GM10266 (cell line): ENCODE measurements around the gene COL19A1.

Source experiments
- DNase-seq: peaks from one replicate; pipeline ENCODE4 v3.0.0; 2012; ENCODE audit errors: extremely low spot score
- TF ChIP-seq, protein P1 (sequence below): IDR thresholded peaks from 2 replicates; pipeline ENCODE4 v1.5.1; 2012; ENCODE audit warnings: mild to moderate bottlenecking, low read depth; ENCODE audit not compliant: control insufficient read depth, insufficient read depth; ENCODE audit errors: missing control alignments

COL19A1 gene

DNA sequence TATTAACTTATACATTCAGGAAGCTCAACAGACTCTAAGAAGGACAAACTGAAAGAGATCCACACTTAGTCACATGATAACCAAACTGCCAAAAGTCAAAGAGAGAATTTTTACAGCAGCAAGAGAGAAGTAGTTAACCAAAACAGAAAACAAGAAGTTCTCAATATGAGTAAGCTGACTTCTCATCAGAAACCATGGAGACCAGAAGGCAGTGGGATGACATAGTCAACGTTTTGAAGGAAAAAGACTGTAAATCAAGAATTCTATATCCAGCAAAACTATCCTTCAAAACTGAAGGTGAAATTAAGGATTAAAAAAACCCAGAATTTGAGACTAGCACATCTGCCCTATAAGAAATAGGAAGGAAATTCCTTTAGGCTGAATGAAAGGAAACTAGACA, 60.4 kb downstream of the COL19A1 start:
- TF ChIP-seq, protein P1, sequence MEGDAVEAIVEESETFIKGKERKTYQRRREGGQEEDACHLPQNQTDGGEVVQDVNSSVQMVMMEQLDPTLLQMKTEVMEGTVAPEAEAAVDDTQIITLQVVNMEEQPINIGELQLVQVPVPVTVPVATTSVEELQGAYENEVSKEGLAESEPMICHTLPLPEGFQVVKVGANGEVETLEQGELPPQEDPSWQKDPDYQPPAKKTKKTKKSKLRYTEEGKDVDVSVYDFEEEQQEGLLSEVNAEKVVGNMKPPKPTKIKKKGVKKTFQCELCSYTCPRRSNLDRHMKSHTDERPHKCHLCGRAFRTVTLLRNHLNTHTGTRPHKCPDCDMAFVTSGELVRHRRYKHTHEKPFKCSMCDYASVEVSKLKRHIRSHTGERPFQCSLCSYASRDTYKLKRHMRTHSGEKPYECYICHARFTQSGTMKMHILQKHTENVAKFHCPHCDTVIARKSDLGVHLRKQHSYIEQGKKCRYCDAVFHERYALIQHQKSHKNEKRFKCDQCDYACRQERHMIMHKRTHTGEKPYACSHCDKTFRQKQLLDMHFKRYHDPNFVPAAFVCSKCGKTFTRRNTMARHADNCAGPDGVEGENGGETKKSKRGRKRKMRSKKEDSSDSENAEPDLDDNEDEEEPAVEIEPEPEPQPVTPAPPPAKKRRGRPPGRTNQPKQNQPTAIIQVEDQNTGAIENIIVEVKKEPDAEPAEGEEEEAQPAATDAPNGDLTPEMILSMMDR, result no peak
- no peak for DNase-seq

DNA sequence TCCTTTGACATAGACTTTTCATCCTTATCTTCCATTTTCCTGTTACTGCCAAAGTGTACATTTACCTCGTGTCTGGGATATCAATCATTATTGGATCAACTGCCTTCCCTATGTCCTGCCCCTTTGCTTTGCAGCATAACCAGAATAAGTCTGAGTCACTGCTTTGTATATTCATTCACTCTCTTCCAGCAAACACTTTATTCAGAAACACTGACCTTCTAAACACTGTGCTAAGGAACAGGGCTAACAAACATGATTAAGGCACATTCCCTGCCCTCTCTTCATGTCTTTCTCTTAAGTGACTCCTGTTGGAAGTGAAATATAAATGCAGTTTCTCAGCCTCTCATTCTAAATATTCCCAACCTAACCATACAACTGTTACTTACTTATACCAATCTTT, 66.9 kb downstream of the COL19A1 start:
- DNase-seq, result no peak
- TF ChIP-seq, protein P1, result no peak

DNA sequence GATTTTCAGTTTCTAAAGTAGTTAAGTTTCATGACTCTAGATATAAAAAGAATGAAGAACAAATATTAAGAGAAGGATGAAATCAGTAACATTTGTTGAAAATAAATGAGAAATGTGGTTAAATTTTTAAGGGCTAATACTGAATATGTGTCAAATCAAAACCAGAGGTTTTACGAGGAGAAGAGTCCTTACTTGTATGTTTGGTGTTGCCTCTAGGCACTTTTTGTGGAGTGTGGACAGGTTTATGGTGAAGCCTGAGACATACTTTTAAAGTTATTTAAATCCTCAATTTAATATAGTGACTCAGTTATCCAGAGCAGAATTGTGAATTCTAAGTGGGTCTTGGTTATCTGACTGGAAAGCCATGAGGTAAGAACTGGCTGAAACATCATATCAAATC, 68.7 kb downstream of the COL19A1 start:
- TF ChIP-seq, protein P1, result no peak
- DNase-seq, result no peak

DNA sequence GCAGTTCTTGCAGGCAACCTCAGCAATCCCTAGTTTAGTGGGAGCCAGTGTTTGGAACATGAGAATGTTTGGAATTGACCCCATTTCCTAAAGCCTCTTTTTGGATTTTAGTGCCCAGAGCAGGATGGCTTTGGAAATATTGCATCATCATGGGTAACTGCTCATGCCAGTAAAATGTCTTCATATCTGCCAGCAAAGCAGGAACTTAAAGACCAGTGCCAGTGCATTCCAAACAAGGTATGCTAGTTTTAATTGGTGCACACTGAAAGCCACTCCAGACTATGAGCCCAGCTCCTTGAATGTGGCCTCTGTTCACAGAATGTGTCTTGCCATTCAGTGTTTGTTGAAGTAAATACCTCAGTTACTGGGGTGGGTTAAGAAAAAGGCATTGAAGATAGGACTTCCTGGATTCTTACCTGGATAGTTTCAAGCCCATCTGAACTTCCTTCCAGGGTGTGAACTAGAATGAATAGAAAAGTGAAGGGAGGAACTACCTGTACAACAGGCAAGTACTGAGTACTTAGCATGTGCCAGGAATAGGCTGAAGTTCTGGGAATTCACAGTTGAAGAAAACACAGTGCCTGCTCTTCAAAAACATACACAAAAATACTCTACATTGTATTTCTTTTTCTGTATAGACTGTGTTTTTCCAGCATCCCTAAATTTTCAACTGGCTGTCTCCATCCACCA, 70.5 kb downstream of the COL19A1 start:
- TF ChIP-seq, protein P1, result no peak
- DNase-seq, result no peak

DNA sequence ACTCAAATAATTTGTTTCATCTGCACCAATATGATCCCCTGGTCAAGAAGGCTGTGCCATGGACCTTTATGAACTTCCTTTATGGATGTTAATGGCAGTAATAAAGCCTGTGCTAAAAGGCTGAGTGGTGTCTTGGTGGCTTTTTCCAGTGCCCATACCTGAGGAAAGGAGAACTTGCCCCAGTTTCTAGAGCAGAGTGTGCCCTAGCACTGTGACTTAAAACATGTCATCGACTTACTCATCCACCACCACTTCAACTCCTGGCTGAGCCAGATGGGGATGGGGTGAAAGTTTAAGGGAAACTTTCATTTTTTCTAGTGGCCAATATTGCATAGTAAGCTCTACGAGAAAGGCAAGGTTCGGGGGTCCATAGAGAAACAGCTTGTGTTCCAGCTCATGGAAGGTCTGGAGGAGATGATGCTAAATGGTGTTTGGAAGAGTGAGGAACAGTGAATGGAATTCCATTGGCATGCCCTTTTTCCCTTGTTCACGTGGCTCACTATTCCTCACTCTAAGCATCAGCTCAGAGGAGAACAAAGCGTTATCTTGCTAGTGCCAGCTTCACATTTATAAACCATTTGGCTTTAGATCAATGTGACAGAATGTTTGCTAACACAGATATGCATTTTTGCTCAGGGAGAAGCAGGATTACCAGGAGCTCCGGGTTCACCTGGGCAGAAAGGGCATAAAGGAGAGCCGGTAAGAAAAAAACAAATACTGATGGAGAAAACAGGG, 71.2 kb downstream of the COL19A1 start:
- TF ChIP-seq, protein P1, result no peak
- no peak for DNase-seq

- no peak for DNase-seq
- TF ChIP-seq, protein P1, result no peak
These were observed 76.1 kb downstream of the COL19A1 start for GRCh38 chr6:69942485-69942884.

- TF ChIP-seq, protein P1, result no peak
- DNase-seq, result no peak
These were observed 78.8 kb downstream of the COL19A1 start for GRCh38 chr6:69945192-69945591.
